BLaER1 (cell line): ENCODE data around the gene PRR15L.

Experiments used
- H3K27ac ChIP-seq: shearing (Covaris generic); formaldehyde crosslinking; 2 replicates; pipeline ENCODE4 v1.8.1; 2022
- H3K27me3 ChIP-seq: shearing (Covaris generic); formaldehyde crosslinking; 2 replicates; pipeline ENCODE4 v1.8.1; 2022
- H3K36me3 ChIP-seq: shearing (Covaris generic); formaldehyde crosslinking; 2 replicates; pipeline ENCODE4 v1.8.1; 2022
- H3K4me1 ChIP-seq: shearing (Covaris generic); formaldehyde crosslinking; 2 replicates; pipeline ENCODE4 v1.8.1; 2022
- H3K4me2 ChIP-seq: shearing (Covaris generic); formaldehyde crosslinking; 2 replicates; pipeline ENCODE4 v1.8.1; 2022
- H3K4me3 ChIP-seq: shearing (Covaris generic); formaldehyde crosslinking; 2 replicates; pipeline ENCODE4 v1.8.1; 2022
- H3K9ac ChIP-seq: shearing (Covaris generic); formaldehyde crosslinking; 2 replicates; pipeline ENCODE4 v1.8.1; 2022
- H3K9me3 ChIP-seq: shearing (Covaris generic); formaldehyde crosslinking; 2 replicates; pipeline ENCODE4 v1.8.1; 2022
- H4K20me1 ChIP-seq: shearing (Covaris generic); formaldehyde crosslinking; 2 replicates; pipeline ENCODE4 v1.8.1; 2022
- Cebpa-rat ChIP-seq: shearing (Covaris generic); IDR thresholded peaks from 2 replicates; pipeline ENCODE4 v1.8.1; 2022

Gene PRR15L

DNA sequence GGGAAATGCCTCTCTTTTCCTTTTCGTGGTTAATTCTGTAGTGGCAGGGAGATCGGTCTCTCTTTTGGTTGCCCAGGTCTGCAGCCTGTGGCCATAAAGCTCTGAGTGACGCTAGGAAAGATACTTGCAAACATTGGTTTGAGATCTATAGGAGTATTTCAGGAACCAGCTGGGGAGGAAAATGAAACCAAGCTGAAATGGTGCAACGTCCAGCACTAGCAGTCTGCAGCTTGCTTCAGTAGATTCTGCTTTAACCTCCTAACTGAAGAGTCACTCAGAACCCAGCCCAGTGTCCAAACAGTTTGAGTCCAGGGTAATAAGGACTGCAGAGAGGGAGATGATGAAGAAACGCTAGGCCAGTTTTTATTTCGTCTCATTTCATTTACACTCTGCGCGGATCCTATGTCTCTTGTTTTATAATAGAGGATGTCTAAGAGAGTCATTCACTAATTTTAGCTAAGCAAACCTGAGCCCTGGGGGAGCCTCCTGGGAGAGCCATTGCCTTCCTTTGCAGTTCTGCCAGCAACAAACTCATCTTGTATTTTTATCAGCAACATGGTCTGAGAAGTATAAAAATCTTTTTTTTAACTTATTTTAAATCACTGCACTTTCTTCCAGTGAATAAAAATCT lies 49.6 kb downstream of the PRR15L start:
- Histone ChIP-seq H3K36me3 (peaks cover 66% of the 10 kb centered on the region), H4K20me1 (peaks cover 26% of the 10 kb centered on the region), H3K9me3 (no peaks in the 10 kb centered on the region), H3K27me3 (no peaks in the 10 kb centered on the region), H3K4me3 (no peak overlapping the region), H3K4me2 (peak overlapping the region; percentile 81), H3K9ac (peak overlapping the region; percentile 46; the same call in 1 of the 2 replicates), H3K27ac (peak overlapping the region; percentile 45; the same call in 1 of the 2 replicates), H3K4me1 (peaks cover 31% of the 10 kb centered on the region)
- no peak for TF ChIP-seq Cebpa-rat

- no peak overlapping the region for H3K4me3 ChIP-seq
- H3K4me2 ChIP-seq, result peak overlapping the region; percentile 81; the same call in 1 of the 2 replicates
- H3K4me1 ChIP-seq, result peaks cover 40% of the 10 kb centered on the region
- H3K9me3 ChIP-seq, result no peaks in the 10 kb centered on the region
- TF ChIP-seq Cebpa-rat, result no peak
- no peaks in the 10 kb centered on the region for H3K27me3 ChIP-seq
- no peak overlapping the region for H3K9ac ChIP-seq
- H4K20me1 ChIP-seq, result peaks cover 34% of the 10 kb centered on the region; the same call in 1 of the 2 replicates
- 0 out of 2 replicates have a peak overlapping the region, but pooled peaks have one; percentile 7 for H3K27ac ChIP-seq
- peaks cover 81% of the 10 kb centered on the region for H3K36me3 ChIP-seq
Measured at GRCh38 chr17:47906443-47906842, 51.2 kb downstream of the PRR15L start.

DNA sequence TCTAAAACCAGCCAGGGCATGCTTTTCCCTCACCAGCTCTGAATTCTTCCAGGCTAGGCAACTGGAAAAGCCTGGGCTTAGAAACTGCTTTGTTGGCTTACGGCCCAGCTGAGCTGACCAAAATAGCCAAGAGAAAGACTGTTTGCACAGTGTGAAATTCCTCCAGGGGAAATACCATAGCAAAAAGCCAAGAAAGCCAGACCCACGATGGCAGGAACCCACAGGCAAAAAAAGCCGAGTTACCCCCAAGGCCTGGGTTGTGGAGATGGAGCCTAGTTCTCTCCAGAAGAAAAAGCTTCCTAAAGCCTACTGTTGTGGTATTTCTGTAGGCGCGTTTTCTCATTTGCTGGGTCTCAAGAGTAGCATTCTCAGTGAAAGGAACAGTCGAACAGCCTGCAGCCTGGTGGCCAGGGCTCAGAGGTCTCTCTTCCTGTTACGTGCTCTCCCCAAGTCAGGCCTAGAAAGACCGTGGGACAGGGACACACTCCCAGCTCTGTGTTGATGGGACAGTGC lies 52.4 kb downstream of the PRR15L start:
- Histone ChIP-seq H3K27ac (no peak overlapping the region), H3K27me3 (no peaks in the 10 kb centered on the region), H3K36me3 (peaks cover 76% of the 10 kb centered on the region), H3K4me2 (no peak overlapping the region), H3K4me1 (peaks cover 52% of the 10 kb centered on the region), H3K9ac (no peak overlapping the region), H3K4me3 (no peak overlapping the region), H3K9me3 (no peaks in the 10 kb centered on the region), H4K20me1 (peaks cover 36% of the 10 kb centered on the region; the same call in 1 of the 2 replicates)
- TF ChIP-seq Cebpa-rat, result no peak

GRCh38 chr17:47902039-47902744 lies 55.5 kb downstream of the PRR15L start:
- TF ChIP-seq Cebpa-rat, result no peak
- Histone ChIP-seq H4K20me1 (peaks cover 37% of the 10 kb centered on the region; the same call in 1 of the 2 replicates), H3K4me2 (no peak overlapping the region), H3K9me3 (no peaks in the 10 kb centered on the region), H3K4me3 (no peak overlapping the region), H3K36me3 (peaks cover 59% of the 10 kb centered on the region), H3K27me3 (no peaks in the 10 kb centered on the region), H3K9ac (no peak overlapping the region), H3K27ac (0 out of 2 replicates have a peak overlapping the region, but pooled peaks have one; percentile 1), H3K4me1 (peaks cover 64% of the 10 kb centered on the region)
